ENCODE results near the gene VAV2.
A peak's percentile ranks its signal among the peaks of the same experiment; 100 is the strongest.
"Not testable (repeated sequence)": the region's sequence is repeated elsewhere in the genome, so short reads cannot be mapped to it uniquely, and the experiment has no call there.

VAV2 gene

GRCh38 chr9:133968428-133968827 is 23.7 kb downstream of the VAV2 start:
- DNase-seq = no peak

GRCh38 chr9:133967024-133967741 is 24.9 kb downstream of the VAV2 start:
- DNase-seq = no peak

DNA sequence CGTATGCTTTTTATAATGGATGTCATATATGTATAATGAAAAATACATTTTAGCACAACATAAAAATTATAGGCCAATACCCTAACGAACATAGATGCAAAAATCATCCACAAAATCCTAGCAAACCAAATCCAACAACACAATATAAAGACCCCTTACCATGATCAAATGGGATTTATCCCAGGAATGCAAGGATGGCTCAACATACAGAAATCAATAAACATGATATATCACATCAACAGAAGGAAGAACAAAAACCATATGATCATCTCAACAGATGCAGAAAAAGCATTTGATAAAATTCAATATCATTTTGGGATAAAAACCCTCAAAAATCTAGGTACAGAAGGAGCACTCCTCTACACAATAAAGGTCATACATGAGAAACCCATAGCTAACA is 27.7 kb downstream of the VAV2 start:
- no peak for DNase-seq

DNA sequence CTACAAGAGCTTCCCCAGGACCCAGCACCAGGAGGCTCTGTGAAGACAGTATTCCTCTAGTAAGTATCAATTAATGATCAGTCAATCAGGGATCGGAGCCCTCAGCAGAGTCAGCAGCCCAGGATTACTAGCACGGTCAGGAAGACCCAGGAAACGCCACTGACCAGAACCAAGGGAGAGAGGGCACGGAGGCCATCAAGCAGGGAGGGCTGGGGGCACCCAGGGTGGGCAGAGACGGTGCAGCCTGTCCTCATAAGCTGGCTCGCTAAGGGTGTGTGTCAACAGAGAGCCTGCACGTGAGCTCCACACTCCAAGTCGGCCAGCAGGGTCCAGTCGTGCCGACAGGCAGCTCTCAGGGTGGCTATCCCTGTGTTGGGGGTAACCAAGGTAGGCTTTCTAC is 29.0 kb downstream of the VAV2 start:
- no peak for DNase-seq

DNA sequence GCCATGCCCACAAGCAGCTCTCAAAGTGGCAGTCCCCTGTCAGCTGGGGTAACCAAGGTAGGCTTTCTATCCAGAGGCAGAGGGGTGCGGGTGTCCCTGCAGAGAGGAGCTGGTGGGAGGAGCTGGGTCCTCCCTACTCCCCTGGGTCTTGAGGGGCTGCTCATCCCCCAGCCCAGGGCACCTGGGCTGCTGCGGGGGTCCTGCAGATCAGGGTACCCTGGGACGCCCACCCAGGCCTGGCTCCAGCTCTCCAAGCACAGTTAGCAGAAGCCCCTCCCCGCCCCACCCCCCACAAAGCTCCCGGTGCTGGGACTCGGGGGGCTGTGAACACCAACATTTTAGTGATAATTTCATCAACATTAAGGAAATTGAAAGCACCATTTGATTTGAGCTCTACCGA is 29.8 kb downstream of the VAV2 start:
- no peak for DNase-seq

DNA sequence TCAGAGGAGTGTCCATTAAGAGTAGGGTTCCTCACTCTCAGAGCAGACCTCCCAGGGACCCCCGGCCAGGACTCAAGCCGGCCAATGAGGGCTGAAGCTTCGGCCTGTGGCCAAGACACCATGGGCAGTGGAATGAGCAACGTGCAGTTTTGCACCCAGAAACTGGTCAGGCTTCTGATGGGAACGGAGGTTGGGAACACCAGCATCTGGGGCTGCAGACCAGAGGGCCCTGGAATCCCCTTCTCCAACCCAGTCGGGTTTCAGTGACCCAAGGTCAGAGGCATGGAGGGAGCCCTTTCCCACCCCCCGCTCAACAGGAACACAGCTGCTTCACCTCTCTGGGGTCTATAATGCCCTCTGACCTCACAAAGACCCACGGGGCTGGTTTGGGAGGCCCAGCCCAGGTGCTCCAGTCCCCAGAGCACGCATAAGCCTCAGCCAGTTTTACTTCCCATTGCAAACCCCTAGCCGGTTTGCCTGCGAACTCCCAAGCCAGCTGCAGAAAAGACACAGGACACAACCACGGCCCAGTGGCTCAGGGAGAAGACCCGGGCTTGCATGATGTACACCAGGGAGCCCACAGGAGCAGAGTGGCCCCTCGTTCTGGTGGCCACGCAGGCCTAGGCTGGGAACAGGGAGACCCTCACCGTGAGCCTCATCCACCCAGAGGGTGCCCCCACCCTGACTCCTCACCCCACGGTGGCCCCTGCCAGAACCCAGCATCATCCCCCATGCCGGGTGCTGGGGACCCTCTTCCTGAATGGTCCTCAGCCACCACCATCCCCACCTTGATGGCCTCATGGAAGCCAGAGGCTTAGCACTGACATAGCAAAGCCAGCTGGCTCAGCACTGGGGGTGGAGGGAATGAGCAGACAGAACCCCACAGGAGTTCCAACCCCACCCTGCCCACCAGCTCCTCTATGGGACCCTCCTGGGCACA is 30.6 kb downstream of the VAV2 start:
- DNase-seq = no peak

DNA sequence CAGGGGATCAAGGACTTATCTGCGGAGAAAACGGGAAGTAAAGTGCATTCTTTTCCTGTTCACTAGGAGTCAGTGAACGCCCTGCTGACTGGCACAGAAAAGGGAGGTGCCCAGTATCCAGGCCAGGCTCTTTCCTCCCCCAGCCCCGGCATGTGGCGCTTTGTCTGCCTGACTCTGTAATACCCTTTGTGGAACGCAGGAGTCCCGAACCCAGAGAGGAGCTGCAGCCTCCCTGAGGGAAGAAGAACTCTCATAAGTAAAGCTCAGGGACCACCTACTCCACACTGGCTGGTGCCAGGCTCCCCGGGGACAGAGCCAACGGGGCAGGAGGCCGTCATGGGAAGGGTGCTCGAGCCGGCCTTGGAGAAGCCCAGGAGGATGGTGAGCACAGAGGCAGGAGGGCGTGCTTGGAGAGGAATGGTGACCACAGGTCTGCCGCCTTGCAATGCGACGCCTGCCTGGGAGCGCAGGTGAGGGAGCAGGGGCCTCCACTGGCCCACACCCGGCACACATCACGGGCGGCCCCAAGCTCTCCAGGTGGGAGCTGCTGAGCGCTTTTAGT is 31.5 kb downstream of the VAV2 start:
- no peak for DNase-seq

DNA sequence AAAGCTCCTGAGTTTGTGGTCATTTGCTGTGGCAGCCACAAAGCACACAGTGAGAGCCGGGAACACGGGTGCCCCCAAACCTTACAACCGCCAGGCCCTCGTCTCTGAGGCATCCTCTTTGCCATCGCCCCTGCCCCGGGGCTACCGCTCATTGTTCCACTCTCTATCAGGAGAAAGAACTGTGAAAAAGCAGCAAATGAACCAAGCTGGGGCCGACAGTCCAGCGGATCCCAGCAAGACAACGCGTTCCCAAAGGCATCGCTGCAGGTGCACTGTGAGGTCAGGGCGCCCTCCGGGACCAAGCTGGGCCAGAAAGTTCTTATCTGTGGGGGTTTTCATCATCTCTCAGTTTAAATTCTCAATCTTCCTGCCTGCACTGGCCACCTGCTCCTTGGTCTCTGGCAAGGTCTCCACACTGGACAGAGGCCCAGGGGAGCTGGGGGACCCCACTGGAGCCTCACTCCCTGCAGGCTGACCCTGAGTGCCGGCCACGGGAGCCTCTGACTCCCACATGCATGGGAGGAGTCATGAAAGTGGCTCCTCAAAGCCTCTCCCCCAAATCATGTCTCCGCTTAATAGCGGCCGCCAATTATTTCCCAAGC is 32.1 kb downstream of the VAV2 start:
- no peak for DNase-seq

- no peak for DNase-seq
Observed at GRCh38 chr9:133959171-133959570, 33.0 kb downstream of the VAV2 start.

- no peak for DNase-seq
Observed at GRCh38 chr9:133958756-133959155, 33.4 kb downstream of the VAV2 start.

DNA sequence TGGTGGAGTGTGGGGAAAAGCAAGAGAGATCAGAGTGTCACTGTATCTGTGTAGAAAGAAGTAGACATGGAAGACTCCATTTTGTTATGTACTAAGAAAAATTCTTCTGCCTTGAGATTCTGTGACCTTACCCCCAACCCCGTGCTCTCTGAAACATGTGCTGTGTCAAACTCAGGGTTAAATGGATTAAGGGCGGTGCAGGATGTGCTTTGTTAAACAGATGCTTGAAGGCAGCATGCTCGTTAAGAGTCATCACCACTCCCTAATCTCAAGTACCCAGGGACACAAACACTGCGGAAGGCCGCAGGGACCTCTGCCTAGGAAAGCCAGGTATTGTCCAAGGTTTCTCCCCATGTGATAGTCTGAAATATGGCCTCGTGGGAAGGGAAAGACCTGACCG is 34.4 kb downstream of the VAV2 start:
- not testable (repeated sequence) for DNase-seq

DNA sequence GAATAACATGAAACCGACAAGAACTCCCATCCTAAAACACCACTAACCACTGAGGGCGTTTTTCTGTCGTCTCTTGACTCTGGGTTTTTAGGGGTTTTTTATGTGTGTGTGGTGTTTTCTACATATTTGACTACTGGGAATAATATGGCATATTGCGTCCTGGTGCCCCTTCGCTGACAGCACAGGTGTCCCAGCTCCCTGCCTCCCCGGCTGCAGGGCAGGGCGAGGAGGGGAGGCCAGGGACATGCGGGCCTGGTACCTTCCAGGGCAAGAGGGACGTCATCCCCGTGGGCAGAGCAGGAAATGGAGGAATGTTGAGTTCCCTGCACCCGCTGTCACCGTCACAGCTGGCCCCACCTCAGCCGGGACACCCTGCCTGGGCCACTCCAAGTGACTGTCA is 34.8 kb downstream of the VAV2 start:
- DNase-seq = no peak

GRCh38 chr9:133956520-133957076 is 35.5 kb downstream of the VAV2 start:
- no peak for DNase-seq

GRCh38 chr9:133955821-133956411 is 36.2 kb downstream of the VAV2 start:
- DNase-seq = peak; percentile 25

GRCh38 chr9:133954862-133955529 is 37.1 kb downstream of the VAV2 start:
- peak; percentile 11 for DNase-seq

DNA sequence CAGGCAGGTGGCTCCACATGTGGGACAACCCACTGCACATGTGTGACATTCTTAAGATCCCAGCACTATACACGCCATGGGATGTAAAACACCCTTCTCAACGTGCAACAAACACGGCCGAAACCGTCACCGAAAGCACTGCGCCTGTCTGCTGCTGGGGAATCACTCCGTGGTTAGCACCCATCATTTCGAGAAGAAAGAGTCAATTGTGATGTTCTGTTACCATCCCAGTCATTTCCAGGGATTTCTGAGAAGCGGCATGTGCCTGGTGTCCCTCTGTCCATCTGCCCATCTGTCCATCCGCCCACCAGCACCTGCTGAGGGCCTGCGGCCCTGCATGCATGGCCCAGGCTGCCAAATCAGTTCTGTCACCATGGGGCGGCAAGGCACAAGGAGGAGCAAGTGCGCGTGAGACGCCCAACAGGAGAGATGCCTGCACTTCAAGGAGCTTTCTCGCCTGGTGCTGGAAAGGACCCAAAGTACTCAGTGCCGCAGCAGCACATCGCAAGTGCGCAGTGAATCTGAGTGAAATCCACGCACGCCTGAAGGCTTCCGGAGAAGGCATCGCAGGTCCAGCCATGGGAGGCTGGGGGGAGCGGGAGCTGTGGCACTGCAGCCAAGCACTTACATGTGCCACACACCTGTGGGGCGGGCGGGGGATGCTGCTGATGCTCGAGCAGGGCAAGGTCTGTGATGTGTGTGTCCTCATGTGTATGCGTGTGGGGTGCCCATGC is 38.0 kb downstream of the VAV2 start:
- DNase-seq = no peak

DNA sequence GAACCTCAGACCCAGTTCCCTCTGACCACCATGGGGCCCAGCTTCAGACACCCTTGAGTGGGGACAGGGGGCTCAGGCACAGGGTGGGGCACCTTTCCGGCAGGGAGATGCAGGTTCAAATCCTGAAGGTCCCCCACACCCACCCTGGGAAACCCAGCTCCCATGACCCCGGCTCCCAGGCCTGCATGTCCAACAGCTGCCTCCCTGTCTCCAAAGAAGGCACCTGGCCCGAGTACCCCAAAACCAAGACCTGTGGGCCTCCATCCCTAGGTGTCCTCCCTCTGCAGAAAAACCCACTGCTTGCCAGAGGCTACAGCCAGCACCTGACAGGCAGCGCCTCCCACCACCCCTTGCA is 38.5 kb downstream of the VAV2 start:
- no peak for DNase-seq

GRCh38 chr9:133952598-133953550 is 39.2 kb downstream of the VAV2 start:
- no peak for DNase-seq

- DNase-seq = no peak
Observed at GRCh38 chr9:133951265-133951664, 40.9 kb downstream of the VAV2 start.

DNA sequence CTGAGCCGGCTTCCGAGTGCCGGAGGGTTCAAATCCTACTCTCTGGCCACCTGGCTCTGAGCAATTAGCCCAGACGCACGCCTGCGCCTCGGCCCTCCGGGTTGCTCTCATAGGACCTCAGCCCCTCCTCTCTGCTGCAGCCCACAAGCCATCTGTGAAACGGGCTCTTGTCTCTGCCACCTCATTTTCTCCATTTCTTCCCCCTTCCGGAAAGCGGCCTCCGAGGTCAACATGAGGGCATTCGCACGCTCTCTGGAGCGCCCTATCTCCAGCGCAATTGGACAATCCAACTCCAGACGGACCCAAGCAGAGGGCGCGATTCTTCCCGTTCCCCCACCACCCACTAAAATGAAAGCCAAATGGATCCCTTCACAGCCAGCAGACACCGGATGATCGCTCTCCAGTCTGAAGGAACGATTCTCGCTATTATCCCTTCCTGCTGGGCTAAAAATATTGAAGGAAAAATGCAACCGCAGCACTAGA is 41.5 kb downstream of the VAV2 start:
- no peak for DNase-seq

Data from stimulated activated CD4-positive, alpha-beta T cell treated with anti-CD3 and anti-CD28 coated beads, Interleukin-1b, Interleukin-23, amount 100 ng/mL, for 48 hours (primary cell).